Activated T-cell treated with anti-CD3 and anti-CD28 coated beads, Interleukin-2, amount 50 U/mL, for 1 hour (primary cell): ENCODE measurements around the gene FUT7.

ENCODE experiments used
- DNase-seq: peaks from one replicate; pipeline ENCODE4 v3.0.0-alpha.2; 2020

FUT7 gene

GRCh38 chr9:136997830-136998234, 34.1 kb downstream of the FUT7 start:
- DNase-seq: peak; percentile 43

- DNase-seq: peak; percentile 28
Measured at GRCh38 chr9:136997371-136997770, 34.5 kb downstream of the FUT7 start.

GRCh38 chr9:136996361-136997292, 35.3 kb downstream of the FUT7 start, which contains the start of gene CLIC3:
Gene CLIC3 (minus strand): TSS chr9:136996568. CDS start chr9:136996543, 25 bp downstream.
- peak; percentile 66 for DNase-seq

GRCh38 chr9:136995772-136996311, 36.0 kb downstream of the FUT7 start:
- no peak for DNase-seq

GRCh38 chr9:136995362-136995761, 36.5 kb downstream of the FUT7 start:
- no peak for DNase-seq

- DNase-seq: no peak
Measured at GRCh38 chr9:136994888-136995230, 37.0 kb downstream of the FUT7 start.

GRCh38 chr9:136994180-136994887, 37.6 kb downstream of the FUT7 start:
- DNase-seq: no peak

GRCh38 chr9:136992819-136993369, 39.0 kb downstream of the FUT7 start:
- no peak for DNase-seq

- peak; percentile 94 for DNase-seq
Measured at GRCh38 chr9:136991993-136992818, 39.7 kb downstream of the FUT7 start, which contains the start of gene PAXX. Gene PAXX (plus strand): TSS chr9:136992422. CDS start chr9:136992444, 22 bp downstream.

GRCh38 chr9:136990242-136990911, 41.5 kb downstream of the FUT7 start:
- DNase-seq: no peak

- no peak for DNase-seq
Measured at GRCh38 chr9:136988872-136989271, 43.0 kb downstream of the FUT7 start.

- no peak for DNase-seq
Measured at GRCh38 chr9:136985853-136986252, 46.0 kb downstream of the FUT7 start.

- peak; percentile 33 for DNase-seq
Measured at GRCh38 chr9:136985027-136985602, 46.8 kb downstream of the FUT7 start.

- DNase-seq: no peak
Measured at GRCh38 chr9:136984464-136985026, 47.3 kb downstream of the FUT7 start.

- DNase-seq: no peak
Measured at GRCh38 chr9:136983656-136984314, 48.1 kb downstream of the FUT7 start.

GRCh38 chr9:136983167-136983566, 48.7 kb downstream of the FUT7 start:
- no peak for DNase-seq

GRCh38 chr9:136982232-136983051, 49.4 kb downstream of the FUT7 start, which contains the start of gene LCNL1:
Gene LCNL1 (plus strand): TSS chr9:136982993. CDS start chr9:136983587, 594 bp downstream.
- no peak for DNase-seq

GRCh38 chr9:136981588-136982231, 50.2 kb downstream of the FUT7 start:
- no peak for DNase-seq
